ENCODE data around the gene BMP7. TPM values are rescaled to one million over a fixed set of nuclear protein-coding genes. Genes with fewer than 3 reads are reported as not detected.
A peak's percentile ranks its signal among the peaks of the same experiment; 100 is the strongest.

The BMP7 gene
- polyA plus RNA-seq, 1 experiment = not detected

GRCh38 chr20:57198132-57199072, 68.0 kb downstream of the BMP7 start:
- ChIA-PET POLR2A (no interaction called here), CTCF (interaction anchor here (0.7 kb wide), 1 partner anchor 301 kb away, joined by 4 read pairs; no protein-coding TSS in a partner anchor)
- no peak overlapping the region for H3K4me3 ChIP-seq (ENCODE audit: low read depth, low read length)
- no peaks in the 10 kb centered on the region for H3K36me3 ChIP-seq (ENCODE audit: control insufficient read depth, insufficient read depth, low read length)
- TF ChIP-seq, protein P1, sequence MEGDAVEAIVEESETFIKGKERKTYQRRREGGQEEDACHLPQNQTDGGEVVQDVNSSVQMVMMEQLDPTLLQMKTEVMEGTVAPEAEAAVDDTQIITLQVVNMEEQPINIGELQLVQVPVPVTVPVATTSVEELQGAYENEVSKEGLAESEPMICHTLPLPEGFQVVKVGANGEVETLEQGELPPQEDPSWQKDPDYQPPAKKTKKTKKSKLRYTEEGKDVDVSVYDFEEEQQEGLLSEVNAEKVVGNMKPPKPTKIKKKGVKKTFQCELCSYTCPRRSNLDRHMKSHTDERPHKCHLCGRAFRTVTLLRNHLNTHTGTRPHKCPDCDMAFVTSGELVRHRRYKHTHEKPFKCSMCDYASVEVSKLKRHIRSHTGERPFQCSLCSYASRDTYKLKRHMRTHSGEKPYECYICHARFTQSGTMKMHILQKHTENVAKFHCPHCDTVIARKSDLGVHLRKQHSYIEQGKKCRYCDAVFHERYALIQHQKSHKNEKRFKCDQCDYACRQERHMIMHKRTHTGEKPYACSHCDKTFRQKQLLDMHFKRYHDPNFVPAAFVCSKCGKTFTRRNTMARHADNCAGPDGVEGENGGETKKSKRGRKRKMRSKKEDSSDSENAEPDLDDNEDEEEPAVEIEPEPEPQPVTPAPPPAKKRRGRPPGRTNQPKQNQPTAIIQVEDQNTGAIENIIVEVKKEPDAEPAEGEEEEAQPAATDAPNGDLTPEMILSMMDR (IDR thresholded peaks at IDR 0.05; ENCODE audit: insufficient read depth, low read depth, low read length) = no peak
- DNase-seq (ENCODE audit: low read depth) = no peak
- H3K27me3 ChIP-seq (ENCODE audit: control insufficient read depth, insufficient read depth, low read length) = peaks cover 2% of the 10 kb centered on the region

GRCh38 chr20:57197352-57198131, 68.9 kb downstream of the BMP7 start:
- ChIA-PET POLR2A (no interaction called here), CTCF (interaction anchor here (0.6 to 0.7 kb wide), 2 partner anchors 150 to 301 kb away, joined by 3 to 4 read pairs; no protein-coding TSS in a partner anchor)
- TF ChIP-seq, protein P1 (IDR thresholded peaks at IDR 0.05; ENCODE audit: insufficient read depth, low read depth, low read length) = no peak
- H3K4me3 ChIP-seq (ENCODE audit: low read depth, low read length) = no peak overlapping the region
- DNase-seq (ENCODE audit: low read depth) = no peak
- H3K27me3 ChIP-seq (ENCODE audit: control insufficient read depth, insufficient read depth, low read length) = peaks cover 2% of the 10 kb centered on the region
- H3K36me3 ChIP-seq (ENCODE audit: control insufficient read depth, insufficient read depth, low read length) = no peaks in the 10 kb centered on the region

- H3K36me3 ChIP-seq (ENCODE audit: control insufficient read depth, insufficient read depth, low read length) = no peaks in the 10 kb centered on the region
- ChIA-PET POLR2A (no interaction called here), CTCF (interaction anchor here (1.1 kb wide), 1 partner anchor 17 kb away, joined by 3 read pairs; no protein-coding TSS in a partner anchor)
- H3K4me3 ChIP-seq (ENCODE audit: low read depth, low read length) = no peak overlapping the region
- peaks cover 2% of the 10 kb centered on the region for H3K27me3 ChIP-seq (ENCODE audit: control insufficient read depth, insufficient read depth, low read length)
- DNase-seq (ENCODE audit: low read depth) = peak; percentile 62
- TF ChIP-seq, protein P1 (IDR thresholded peaks at IDR 0.05; ENCODE audit: insufficient read depth, low read depth, low read length) = no peak
Measured at GRCh38 chr20:57195469-57196100, 70.9 kb downstream of the BMP7 start.

- Histone ChIP-seq H3K4me3 (ENCODE audit: low read depth, low read length) (no peak overlapping the region), H3K36me3 (ENCODE audit: control insufficient read depth, insufficient read depth, low read length) (no peaks in the 10 kb centered on the region), H3K27me3 (ENCODE audit: control insufficient read depth, insufficient read depth, low read length) (peaks cover 2% of the 10 kb centered on the region)
- CTCF ChIA-PET = interaction anchor here (1.1 kb wide), 1 partner anchor 17 kb away, joined by 3 read pairs; no protein-coding TSS in a partner anchor
- no peak for DNase-seq (ENCODE audit: low read depth)
- POLR2A ChIA-PET = no interaction called here
- TF ChIP-seq, protein P1 (IDR thresholded peaks at IDR 0.05; ENCODE audit: insufficient read depth, low read depth, low read length) = no peak
Measured at GRCh38 chr20:57195023-57195422, 71.4 kb downstream of the BMP7 start.
